AG08396 (cell line): ENCODE measurements around the gene PRR5.

Experiments
- DNase-seq: peaks from one replicate; pipeline ENCODE4 v3.0.0; 2012; ENCODE audit warnings: low spot score, mixed read lengths

Gene PRR5

GRCh38 chr22:44693145-44693544, 8.9 kb upstream of the PRR5 start:
- no peak for DNase-seq

- DNase-seq: no peak
Measured at GRCh38 chr22:44693756-44694155, 8.2 kb upstream of the PRR5 start.

- DNase-seq: peak; percentile 84
Measured at GRCh38 chr22:44697423-44698141, 4.4 kb upstream of the PRR5 start.

DNA sequence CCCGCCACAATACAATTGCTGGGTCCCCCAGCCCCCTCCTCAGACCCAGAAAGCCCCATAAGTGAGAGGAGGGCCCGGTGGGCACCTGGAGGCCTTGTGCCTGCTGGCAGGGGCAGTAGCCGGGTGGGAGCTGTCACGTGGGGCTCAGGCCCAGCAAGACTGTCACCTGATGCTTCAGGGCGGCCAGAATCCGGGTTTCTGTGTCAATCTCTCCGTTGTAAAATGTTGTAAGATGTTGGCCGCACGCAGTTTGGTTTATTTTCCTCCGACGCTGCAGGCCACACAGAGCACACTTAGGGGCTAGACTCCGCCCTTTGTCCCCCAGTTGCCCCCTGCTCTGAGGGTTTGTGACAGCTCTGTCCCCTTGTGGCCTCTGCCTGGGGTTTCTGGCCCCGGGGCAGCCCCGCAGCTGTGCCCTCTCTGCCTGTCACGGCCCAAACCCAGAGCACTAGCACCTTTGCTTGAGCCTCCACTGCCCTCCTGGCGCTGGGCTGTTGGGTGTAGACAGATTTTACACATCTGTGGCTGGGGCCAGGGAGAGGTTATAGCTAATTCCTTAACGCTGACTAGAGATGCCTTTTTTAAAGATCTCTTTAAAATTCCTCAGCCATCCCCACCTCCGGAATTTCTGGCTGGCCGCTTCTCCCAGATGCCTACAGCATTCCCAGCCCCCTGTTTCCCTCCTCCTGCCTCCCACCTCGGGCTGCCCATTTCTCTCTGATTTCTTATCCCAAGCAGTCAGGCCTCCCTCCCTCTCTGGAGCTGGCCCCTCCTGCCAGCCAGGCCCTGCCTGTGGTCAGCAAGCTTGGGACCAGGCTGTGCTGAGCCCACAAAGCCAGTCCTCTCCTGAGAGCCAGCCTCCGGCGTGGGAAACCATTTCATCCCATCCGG, 3.2 kb upstream of the PRR5 start:
- peak; percentile 79 for DNase-seq

DNA sequence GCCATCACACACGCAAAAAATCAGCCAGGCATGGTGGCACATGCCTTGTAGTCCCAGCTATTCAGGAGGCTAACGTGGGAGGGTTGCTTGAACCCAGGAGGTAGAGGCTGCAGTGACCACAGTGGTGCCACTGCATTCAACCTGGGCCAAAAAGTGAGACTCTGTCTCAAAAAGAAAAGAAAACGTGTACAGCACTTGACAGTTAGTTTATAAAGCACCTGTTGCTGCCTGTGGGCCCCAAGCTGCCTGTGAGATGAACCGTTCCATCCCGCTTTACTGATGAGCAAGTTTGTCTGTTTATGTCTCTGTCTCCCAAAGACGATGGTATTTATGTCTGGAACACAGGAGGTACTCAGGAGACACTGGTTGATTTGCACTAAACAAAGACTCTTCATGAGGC, 1.5 kb upstream of the PRR5 start:
- no peak for DNase-seq

DNA sequence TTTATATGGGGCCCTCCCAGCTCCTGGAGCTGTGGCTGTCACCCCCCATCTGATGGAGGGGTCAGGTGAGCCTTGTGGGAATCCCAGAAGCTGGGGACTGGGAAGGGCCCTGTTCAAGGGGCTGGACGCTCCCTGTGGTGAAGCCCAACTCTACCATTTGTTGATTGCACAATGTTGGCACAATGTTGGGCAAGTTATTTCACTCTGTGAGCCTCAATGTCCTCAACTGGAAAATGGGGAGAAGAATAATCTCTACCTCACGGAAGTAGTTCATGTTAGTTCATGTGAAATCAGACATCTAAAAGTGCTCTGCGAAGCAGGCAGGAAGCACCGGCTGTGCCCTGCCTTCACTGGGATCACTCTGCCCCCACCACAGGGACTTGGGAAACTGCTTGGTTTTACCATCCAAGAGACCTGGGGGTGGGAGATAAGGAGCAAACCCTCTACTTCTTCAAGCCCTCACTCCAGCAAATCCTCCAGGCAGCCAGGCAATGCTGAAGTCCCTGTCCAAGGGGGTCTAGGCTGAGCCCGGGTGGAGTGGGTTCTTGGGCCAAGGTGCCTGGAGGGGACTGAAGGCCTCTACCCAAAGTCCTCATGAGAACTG, 715 bp upstream of the PRR5 start:
- no peak for DNase-seq

DNA sequence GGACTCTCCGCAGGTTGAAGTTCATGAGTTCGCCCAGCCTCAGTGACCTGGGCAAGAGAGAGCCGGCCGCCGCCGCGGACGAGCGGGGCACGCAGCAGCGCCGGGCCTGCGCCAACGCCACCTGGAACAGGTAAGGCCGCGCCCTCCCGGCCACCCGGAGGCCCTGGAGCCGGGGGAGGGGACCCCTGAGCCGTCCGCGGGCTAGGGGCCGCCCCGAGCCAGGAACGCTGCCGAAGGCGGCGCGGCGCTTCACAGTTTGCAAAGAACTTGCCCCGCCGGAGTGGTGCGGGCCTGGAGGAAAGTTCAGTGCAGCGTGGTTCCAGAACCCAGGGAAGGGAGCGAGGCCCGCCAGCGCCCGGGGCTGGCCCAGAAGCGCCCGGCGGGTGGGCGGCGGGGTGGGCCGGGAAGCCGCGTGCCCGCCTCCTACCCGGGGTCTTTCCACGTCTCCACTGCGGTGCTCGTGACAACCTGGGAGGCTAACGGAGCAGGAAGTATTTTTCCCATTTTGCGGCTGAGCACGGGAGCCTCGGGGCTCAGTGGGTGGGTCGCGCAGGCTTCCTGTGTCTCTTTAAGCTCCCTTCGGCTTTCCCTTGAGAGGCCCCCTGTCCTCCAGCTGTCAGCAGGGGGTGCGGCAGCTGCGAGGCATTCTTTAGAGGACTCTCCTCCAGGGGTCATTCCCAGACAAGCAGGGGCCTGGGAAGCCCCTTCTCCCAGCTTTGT, 635 bp downstream of the PRR5 start:
- DNase-seq: peak; percentile 37

DNA sequence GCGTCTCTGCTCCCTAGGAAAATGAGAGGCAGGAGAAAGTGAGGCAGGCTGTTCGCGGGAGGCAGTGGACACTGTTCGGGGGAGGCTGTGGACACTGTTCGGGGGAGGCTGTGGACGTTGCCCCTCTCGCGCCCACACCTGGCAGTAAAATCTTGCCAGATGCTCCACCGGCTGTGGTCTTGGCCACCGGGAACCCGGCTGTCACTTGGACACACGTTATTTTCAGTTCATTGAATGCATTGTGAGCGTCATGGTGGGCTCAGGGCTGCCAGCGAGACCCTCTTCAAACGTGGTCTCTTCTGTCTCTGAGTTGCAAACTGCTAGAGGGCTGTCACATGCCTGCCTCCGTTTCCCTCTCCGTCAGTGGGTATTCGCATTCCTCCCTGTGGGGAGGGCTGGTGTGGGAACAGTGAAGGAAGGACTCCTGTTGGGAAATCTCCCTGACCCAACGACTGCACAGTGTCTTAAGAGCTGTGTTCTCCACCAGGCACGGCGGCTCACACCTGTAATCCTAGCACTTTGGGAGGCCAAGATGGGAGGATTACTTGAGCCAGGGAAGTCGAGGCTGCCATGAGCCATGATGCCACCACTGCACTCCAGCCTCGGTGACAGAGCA, 1.4 kb downstream of the PRR5 start:
- DNase-seq: no peak

DNA sequence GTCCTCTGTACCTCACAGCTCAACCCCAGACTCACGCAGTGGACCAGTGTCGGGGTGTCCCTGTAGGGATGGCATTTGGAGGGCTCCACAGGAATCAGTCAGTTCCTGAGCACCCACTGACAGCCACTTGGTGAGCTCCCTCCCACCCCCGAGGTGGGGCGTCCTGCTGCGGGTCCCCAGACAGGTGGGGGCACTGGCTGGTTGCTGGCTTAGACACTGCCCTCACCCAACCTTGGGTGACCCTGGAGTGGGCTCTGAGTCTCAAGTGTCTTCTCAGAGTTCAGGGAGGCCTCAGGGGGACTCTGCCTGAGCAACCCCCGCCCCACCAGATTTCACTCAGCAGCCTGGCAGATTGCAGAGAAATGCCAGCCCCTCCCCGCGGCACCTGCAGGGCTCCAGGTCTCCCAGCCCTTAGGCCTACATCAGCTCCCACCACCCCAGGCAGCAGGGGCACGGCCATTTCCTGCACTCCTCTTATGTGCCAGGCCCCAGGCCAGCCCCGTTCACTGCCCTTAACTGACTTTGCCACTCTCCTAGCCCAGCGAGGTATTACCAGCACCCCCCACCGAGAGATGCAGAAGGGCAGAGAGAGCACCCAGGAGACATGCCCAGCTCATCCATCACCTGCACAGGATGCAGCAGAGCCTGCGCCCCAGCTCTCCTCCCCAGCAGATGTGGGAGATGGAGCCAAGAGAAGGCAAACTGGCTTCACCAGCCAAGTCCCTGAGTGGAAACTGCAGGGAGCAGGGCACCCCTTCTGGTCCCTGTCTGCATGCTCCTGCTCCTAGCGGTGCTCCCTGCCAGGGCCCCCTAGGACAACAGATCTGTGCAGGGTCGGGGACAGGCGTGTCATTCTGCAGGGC, 2.4 kb downstream of the PRR5 start:
- no peak for DNase-seq

- DNase-seq: no peak
Measured at GRCh38 chr22:44705022-44705297, 3.0 kb downstream of the PRR5 start.

DNA sequence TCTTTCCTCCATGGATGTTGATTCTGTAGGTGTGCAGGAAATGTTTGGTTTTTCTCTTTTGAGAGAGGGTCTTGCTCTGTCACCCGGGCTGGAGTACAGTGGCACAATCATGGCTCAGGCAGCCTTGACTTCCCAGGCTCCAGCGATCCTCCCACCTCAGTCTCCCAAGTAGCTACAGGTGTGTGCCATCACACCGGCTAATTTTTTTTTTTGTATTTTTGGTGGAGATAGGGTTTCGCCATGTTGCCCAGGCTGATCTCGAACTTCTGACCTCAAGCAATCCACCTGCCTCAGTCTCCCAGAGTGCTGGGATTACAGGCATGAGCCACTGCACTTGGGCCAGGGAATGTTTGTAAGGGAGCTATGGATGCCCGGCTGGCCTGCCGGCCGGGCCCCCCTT, 4.5 kb downstream of the PRR5 start:
- no peak for DNase-seq

- no peak for DNase-seq
Measured at GRCh38 chr22:44707178-44707577, 5.2 kb downstream of the PRR5 start.

- peak; percentile 51 for DNase-seq
Measured at GRCh38 chr22:44707752-44708151, 5.7 kb downstream of the PRR5 start.

DNA sequence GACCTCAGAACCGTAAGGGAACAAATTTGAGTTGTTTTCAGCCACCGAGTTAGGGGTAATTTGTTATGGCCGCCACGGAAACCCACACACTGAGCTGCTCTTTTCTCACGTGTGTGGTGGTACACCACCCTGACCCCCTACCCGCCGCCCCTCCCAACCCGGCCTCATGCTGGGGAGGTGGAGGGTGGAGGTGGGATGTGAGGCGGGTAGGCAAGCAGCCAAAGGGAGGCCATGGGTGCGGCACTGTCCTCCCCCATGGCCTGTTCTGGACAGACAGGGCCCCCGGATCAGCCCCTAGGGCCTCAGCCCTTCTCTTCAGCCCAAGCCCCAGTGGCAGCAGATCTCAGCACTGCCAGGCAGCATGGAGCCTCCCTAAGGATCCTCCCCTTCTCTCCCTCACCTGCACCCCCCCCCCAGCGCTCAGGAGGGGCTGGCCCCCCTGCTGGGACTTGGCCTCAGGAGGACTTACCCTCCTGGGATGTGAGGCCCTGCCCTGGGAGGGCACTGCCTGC, 7.9 kb downstream of the PRR5 start:
- DNase-seq: no peak

DNA sequence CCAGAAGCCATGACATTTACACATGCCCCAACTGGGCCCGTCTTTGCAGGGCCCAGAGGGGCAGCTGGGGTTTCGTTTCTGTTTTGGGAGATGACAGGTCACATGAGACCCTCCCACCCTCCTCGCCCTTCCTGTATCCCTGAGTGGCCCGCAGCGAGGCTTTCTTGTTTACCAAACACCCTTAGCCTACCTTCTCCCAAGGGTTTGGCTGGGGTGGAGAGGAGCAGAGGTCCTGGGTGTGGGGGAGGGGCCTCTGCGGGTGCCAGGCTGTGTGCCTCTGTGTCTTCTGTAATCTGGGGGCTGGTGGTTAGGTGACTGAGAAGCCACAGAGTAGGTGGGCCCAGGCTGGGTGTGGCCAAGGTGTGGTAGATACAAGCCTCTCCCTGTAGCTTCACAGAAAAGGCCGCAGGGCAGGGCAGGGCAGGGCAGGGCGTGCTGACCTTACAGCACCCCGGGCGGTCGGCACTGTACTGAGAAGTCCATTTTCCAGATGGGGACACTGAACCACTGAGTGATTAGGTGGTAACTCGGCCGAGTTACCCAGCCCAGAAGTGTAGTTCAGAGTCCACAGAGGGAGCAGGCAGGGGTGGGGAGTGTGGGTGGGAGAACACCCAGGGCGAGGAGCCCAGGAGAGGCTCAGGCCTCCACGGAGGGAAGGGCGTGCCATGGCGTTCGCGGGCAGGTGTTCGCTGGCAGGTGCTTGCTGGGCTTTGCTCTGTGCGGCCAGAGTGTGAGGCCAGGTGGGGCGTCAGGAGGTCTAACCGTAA, 8.7 kb downstream of the PRR5 start:
- DNase-seq: no peak

DNA sequence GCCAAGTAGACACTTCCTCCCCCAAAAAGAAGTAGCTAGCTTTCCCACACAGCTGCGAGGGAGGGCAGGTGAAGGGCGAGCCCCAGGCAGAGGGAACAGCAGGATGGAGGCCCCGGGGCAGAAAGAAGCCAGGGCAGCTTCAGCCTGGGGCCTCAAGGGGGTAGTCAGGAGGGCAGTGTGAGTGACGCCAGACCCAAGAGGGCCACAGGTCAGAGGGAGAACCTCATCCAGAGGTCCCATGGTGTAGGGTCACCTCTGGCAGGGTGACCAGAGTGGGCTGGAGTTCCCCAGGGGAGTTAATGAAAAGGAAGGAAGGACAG, 9.2 kb downstream of the PRR5 start:
- DNase-seq: no peak

DNA sequence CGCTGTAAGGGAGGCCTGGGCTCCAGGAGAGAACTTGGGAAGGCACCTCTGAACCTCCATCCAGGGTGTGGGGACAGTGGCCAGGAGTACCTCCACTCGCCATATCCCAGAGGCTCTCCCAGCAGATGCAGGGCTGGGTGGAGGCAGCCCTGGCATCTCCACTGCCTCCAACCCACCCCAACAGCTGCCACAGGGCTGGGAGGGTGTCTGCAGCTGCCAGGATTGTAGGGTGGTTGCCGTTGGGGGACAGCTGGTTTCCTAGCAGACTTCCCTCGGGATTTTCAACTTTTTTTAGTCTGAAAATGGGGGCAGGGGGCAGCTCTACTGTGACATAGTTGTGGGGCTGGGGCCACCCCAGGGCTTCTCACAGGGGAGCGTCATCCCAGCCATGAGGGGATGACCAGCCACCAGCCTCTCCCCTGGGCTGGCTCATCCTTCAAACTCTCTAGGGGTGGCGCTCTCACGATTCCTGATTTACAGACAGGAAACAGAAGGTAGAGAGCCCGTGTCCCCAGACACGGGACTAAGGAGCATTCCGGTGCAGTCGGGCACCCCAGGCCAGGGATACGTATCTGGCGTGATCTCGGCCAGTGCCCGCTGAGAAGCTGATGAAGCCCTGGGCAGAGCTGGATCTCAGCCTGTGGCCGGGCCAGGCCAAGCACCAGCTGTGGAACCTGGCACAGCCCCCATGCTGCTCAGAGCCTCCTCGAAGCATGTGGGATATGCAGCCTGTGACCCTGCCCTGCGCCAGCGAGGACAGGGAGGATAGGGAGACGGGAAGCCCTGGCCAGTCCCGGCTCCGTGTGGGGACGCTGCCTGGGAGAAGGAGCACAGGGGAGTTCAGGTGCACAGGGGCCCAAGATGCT, 9.9 kb downstream of the PRR5 start:
- no peak for DNase-seq

- DNase-seq: no peak
Measured at GRCh38 chr22:44712962-44713361, 11.0 kb downstream of the PRR5 start.

DNA sequence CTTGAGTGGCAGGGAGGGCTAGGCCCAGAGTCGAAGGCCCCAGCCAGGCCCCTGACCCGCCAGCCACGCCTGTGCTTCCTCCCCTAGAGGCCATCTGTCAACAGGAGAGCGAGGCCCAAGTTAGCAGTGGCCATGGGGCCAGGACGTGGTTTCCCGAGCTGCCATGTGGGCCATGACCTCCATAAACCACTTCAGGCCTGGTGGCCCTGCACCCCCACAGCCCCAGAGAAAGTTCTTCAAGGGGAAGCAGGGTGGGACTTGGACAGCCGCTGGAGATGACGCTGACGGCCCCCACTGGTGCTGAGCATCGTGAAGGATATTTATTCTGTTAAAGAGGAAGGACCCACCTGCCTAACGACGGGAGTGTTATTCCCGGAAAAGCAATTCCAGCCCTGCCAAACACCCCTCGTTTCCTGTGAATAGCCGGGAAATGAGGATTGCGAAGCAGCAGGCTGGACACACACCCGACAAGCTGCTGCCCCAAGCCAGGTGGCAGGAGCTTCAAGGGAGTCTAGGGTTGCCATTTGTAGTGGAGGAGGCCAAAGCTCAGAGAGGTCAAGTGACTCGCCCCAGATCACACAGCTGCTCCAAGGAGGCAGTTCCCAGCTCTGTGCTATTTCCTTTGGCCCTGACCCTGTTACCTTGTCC, 12.8 kb downstream of the PRR5 start:
- DNase-seq: no peak
